Spinal cord (tissue), 10 donors: ENCODE data around the gene ANKS1A. TPM values are rescaled to one million over a fixed set of nuclear protein-coding genes. Genes with fewer than 3 reads are reported as not detected.
"Not testable (repeated sequence)": the region's sequence is repeated elsewhere in the genome, so short reads cannot be mapped to it uniquely, and the experiment has no call there.

Experiments
- DNase-seq, 6 donors: peaks; one replicate each; pipeline versions ENCODE4 v3.0.0 to v3.0.0-alpha.2; 2013 to 2015; ENCODE audit warnings: low spot score in 6 of 6, low read depth in 4 of 6
- H3K27ac ChIP-seq: one replicate; pipeline ENCODE4 v1.5.1; 2013; ENCODE audit warnings: low read depth, low read length, control low read depth
- H3K27me3 ChIP-seq: one replicate; pipeline ENCODE4 v1.6.1; 2013; ENCODE audit warnings: low read length; ENCODE audit not compliant: control insufficient read depth, insufficient read depth
- H3K36me3 ChIP-seq: one replicate; pipeline ENCODE4 v1.6.1; 2013; ENCODE audit warnings: low read length; ENCODE audit not compliant: control insufficient read depth, insufficient read depth
- H3K4me1 ChIP-seq: one replicate; pipeline ENCODE4 v1.6.1; 2013; ENCODE audit warnings: low read length; ENCODE audit not compliant: control insufficient read depth, insufficient read depth
- H3K4me3 ChIP-seq: one replicate; pipeline ENCODE4 v1.5.1; 2013; ENCODE audit warnings: low read depth, low read length, control low read depth
- H3K9me3 ChIP-seq: one replicate; pipeline ENCODE4 v1.6.1; 2013; ENCODE audit warnings: low read length; ENCODE audit not compliant: control insufficient read depth, insufficient read depth
- WGBS: methylation state at CpG from one replicate; pipeline ENCODE4 v1.1.5; 2013; ENCODE audit warnings: missing lambda C conversion rate; ENCODE audit not compliant: insufficient coverage; 5-methylcytosine and 5-hydroxymethylcytosine counted together
- polyA plus RNA-seq, 2 donors: library from polyadenylated mRNA; unstranded; fragments of 120-200 nt; gene quantifications; one replicate each; pipeline ENCODE4 v1.2.1, GENCODE V29; 2013; ENCODE audit not compliant: insufficient read length in 2 of 2
- total RNA-seq, 2 donors: library from RNA; depleted of rRNA in 1 of 2; stranded (reverse); fragments of 120-200 nt in 1 of 2; fragments of >200 nt in 1 of 2; gene quantifications; one replicate each; pipeline versions ENCODE4 v1.2.3 to v1.2.4, GENCODE V29; 2013 to 2014
- donor health status: healthy.

The ANKS1A gene
- total and polyA plus RNA-seq, 4 donors, result 31.1 to 53.6 (median 42.4) TPM

DNA sequence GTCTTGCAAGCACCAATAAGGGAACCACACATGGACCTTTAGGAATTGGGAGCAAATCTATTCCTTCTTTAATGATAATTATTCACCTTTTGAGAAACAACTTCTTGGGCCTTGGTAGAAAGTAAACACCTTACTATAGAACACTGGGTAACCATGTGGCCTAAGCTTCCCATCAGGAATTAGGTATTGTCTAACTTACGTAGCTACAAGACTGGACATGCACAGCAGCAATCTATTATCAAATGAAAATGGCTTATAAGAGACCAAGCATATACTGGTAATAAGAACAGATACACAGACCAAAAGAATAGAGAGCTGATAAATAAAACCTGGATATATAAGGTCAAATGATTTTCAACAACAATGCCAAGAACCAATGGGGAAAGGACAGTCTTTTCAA, 235.3 kb downstream of the ANKS1A start:
- Histone ChIP-seq H3K36me3 (no peaks in the 10 kb centered on the region), H3K27ac (no peak overlapping the region), H3K9me3 (no peaks in the 10 kb centered on the region), H3K4me3 (no peak overlapping the region), H3K27me3 (no peaks in the 10 kb centered on the region), H3K4me1 (no peaks in the 10 kb centered on the region)
- DNase-seq, result no peak
- no CpG with 5 or more reads among the region's 1 CpG for WGBS

DNA sequence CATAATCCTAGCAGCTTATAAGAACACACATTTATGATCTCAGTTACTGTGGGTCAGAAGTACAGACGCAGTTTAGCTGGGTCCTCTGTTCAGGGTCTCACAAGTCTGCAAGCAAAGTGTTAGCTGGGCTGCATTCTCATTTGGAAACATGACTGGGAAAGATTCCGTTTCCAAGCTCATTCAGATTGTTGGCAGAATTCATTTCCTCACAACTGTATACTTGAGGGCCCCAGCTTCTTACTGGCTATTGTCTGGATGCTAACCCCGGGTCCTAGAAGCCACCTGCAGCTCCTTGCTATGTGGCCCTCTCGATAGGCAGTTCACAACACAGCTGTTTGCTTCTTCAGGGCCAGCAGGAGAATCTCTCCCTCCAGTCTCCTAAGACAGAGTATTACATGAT, 239.0 kb downstream of the ANKS1A start:
- H3K4me1 ChIP-seq, result no peaks in the 10 kb centered on the region
- no peaks in the 10 kb centered on the region for H3K27me3 ChIP-seq
- no peaks in the 10 kb centered on the region for H3K36me3 ChIP-seq
- WGBS, result 56% methylated on average over 2 of the region's 4 CpGs
- H3K9me3 ChIP-seq, result no peaks in the 10 kb centered on the region
- no peak overlapping the region for H3K27ac ChIP-seq
- H3K4me3 ChIP-seq, result no peak overlapping the region
- peak in 1 of 6 donors; percentile 20 for DNase-seq

DNA sequence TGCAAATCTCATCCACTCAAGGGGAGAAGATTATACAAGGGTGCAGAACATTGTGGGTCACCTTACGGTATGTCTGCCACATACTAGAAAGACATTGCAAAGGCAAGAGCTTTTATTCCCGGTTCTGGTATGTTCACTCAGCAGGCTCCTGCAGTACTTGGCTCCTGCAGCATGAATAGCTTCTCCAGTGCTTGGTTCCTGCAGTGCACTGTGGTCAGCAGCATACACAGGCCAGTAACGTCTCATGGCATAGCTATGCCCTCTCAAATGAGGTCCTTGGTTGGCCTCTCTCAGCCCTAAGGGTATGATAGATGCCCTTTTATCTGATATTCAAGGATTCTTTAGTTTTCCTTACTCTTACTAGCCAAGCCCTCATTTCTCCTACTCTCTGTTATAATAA, 239.4 kb downstream of the ANKS1A start:
- H3K27ac ChIP-seq, result no peak overlapping the region
- H3K36me3 ChIP-seq, result no peaks in the 10 kb centered on the region
- no peaks in the 10 kb centered on the region for H3K9me3 ChIP-seq
- WGBS, result 80% methylated on average over 3 of the region's 3 CpGs
- DNase-seq, result peak in 1 of 6 donors; percentile 29
- no peaks in the 10 kb centered on the region for H3K4me1 ChIP-seq
- H3K27me3 ChIP-seq, result no peaks in the 10 kb centered on the region
- H3K4me3 ChIP-seq, result no peak overlapping the region

DNA sequence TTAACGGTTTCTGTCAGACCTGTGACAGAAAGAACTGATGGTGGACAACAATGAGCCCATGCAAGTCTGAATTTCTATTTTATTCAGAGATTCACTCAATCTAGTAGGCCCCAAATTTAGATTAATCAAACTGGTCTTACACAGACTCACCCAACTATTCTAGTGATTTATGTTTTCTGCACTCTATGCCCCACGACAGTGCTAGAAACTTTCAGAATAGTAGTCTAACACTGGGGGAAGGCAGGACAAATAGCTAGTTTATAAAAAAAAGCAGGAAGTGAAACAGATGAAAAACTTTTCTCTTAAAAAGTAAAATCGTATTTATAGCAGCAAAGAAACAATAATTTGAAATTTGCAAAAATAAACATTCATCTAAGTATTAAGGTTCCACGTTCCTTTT, 247.1 kb downstream of the ANKS1A start:
- no peak for DNase-seq
- Histone ChIP-seq H3K27me3 (peaks cover 3% of the 10 kb centered on the region), H3K27ac (no peak overlapping the region), H3K4me3 (no peak overlapping the region), H3K4me1 (peaks cover 9% of the 10 kb centered on the region), H3K36me3 (no peaks in the 10 kb centered on the region), H3K9me3 (no peaks in the 10 kb centered on the region)
- no CpG with 5 or more reads among the region's 4 CpGs for WGBS

DNA sequence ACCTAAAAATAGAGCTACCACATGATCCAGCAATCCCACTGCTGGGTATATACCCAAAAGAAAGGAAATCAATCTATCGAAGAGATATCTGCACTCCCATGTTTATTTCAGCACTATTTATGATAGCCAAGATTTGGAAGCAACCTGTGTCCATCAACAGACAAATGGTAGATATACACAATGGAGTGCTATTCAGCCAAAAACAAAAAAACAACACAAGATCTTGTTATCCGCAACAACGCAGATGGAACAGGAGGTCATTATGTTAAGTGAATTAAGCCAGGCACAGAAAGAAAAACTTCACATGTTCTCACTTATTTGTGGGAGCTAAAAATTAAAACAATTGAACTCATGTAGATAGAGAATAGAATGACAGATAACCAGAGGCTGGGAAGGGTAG, 249.1 kb downstream of the ANKS1A start:
- no CpG with 5 or more reads among the region's 3 CpGs for WGBS
- not testable (repeated sequence) for H3K27me3 ChIP-seq, H3K4me3 ChIP-seq, H3K36me3 ChIP-seq, H3K9me3 ChIP-seq, H3K27ac ChIP-seq, DNase-seq
- peaks cover 13% of the 10 kb centered on the region for H3K4me1 ChIP-seq

DNA sequence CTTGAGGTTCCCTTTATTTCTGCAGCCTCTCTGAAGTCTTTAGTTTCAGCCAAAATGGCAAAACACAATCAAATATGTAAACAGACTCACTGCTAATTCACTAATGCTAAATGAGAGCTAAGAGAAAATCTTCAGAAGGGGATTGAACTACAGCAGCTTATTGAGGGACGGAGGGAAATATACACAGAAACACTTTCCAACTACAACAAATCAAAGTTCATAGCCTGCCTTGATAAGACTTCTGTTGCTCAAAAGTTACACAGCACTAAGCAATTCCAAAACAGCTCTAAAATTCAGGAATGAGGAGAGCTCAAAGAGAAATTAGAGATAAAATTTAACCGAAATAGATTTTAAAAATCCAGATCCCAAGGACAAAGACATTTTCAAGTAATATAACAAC, 250.4 kb downstream of the ANKS1A start:
- Histone ChIP-seq H3K9me3 (no peaks in the 10 kb centered on the region), H3K4me3 (no peak overlapping the region), H3K4me1 (peaks cover 13% of the 10 kb centered on the region), H3K27ac (no peak overlapping the region), H3K27me3 (peaks cover 3% of the 10 kb centered on the region), H3K36me3 (no peaks in the 10 kb centered on the region)
- no peak for DNase-seq
- no CpG with 5 or more reads among the region's 2 CpGs for WGBS

DNA sequence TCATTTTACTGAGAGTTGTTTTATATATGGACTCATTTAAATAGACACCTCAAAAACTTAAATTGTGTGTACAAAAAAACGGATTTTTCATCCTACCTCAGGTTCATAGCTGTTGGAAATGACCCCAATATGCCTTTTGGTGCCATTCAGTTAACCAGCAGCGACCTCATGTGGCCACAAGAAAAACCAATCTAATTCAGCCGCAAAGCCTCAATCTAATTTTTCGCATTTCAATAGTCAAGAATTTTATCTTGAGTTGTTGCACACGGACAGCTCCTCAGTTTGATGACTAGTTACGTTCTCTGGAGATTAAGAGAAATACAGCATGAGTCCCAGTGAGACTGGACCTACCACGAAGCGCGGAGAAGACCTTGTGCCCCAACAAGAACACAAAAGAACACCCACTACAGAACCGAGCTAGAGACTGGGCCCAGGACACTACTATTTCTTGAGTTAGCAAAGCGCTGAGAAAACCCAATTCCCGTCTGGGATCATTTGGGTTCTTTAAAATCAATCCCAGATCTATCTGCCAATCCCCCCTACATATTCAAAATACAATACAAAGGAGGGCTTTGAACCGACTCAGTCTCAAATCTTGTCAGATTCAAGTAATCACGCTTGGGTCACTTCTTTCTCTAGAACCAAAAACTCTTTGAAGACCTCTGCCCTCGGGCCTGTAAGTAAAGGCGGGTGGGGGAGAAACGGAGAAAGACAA, 251.0 kb downstream of the ANKS1A start:
- 14% methylated on average over 6 of the region's 17 CpGs for WGBS

DNA sequence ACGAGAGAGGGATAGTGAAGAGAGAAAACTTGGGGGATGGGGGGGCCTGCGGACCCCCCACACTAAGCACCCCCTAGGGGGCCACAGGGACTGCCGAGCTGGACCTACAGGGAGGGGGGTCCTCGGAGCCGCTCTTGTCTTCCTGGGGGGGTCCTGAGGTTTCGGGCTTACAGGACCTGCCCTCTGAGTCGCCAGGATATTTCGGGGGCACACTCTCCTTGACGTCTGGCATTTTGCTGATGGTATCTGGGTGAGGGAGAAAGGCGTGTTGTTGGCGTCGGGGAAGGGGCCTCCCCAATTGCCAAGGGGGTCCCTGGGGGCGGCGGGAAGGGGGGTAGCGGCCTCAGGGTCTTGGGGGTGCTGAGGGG, 251.6 kb downstream of the ANKS1A start:
- 36% methylated on average over 12 of the region's 15 CpGs for WGBS
- H3K36me3 ChIP-seq, result no peaks in the 10 kb centered on the region
- H3K9me3 ChIP-seq, result no peaks in the 10 kb centered on the region
- no peak overlapping the region for H3K4me3 ChIP-seq
- H3K27ac ChIP-seq, result no peak overlapping the region
- DNase-seq, result peak in 1 of 6 donors; percentile 8
- peaks cover 3% of the 10 kb centered on the region for H3K27me3 ChIP-seq
- H3K4me1 ChIP-seq, result peaks cover 13% of the 10 kb centered on the region

More for the DNA sequence above, 251.0 kb downstream of the ANKS1A start:
- no peaks in the 10 kb centered on the region for H3K36me3 ChIP-seq
- H3K4me1 ChIP-seq, result peaks cover 13% of the 10 kb centered on the region
- DNase-seq, result peak; percentile 58 to 95 (median 68)
- peaks cover 3% of the 10 kb centered on the region for H3K27me3 ChIP-seq
- no peak overlapping the region for H3K27ac ChIP-seq
- no peak overlapping the region for H3K4me3 ChIP-seq
- H3K9me3 ChIP-seq, result no peaks in the 10 kb centered on the region
